H7 (cell line): ENCODE data around the gene ME2. TPM values are rescaled to one million over a fixed set of nuclear protein-coding genes. Genes with fewer than 3 reads are reported as not detected.
"Not testable (repeated sequence)": the region's sequence is repeated elsewhere in the genome, so short reads cannot be mapped to it uniquely, and the experiment has no call there.

Experiments
- DNase-seq: peaks from one replicate; pipeline ENCODE4 v3.0.0; 2012
- H3K27me3 ChIP-seq: 2 replicates; pipeline ENCODE4 v1.6.0; 2011; ENCODE audit warnings: mild to moderate bottlenecking, low read length; ENCODE audit not compliant: control insufficient read depth, insufficient read depth
- H3K36me3 ChIP-seq: replicated peaks from 2 replicates; pipeline ENCODE4 v1.5.1; 2011; ENCODE audit warnings: low read length; ENCODE audit not compliant: control insufficient read depth, insufficient read depth
- H3K4me3 ChIP-seq: 2 replicates; pipeline ENCODE4 v1.5.1; 2011; ENCODE audit warnings: low read depth, mild to moderate bottlenecking, control low read depth, low read length, moderate library complexity; ENCODE audit not compliant: insufficient read depth
- total RNA-seq: library from RNA; depleted of rRNA; stranded (reverse); fragments of >200 nt; shearing (Covaris generic); gene quantifications from 2 replicates; pipeline ENCODE4 v1.2.3, GENCODE V29; 2014; rRNA removed

Gene ME2
- total RNA-seq, 1 experiment from 2014 or later, result 86.0 TPM

GRCh38 chr18:50992351-50992762, 113.4 kb downstream of the ME2 start:
- Histone ChIP-seq H3K4me3 (no peak overlapping the region), H3K27me3 (no peaks in the 10 kb centered on the region), H3K36me3 (no peaks in the 10 kb centered on the region)
- DNase-seq, result peak; percentile 63

DNA sequence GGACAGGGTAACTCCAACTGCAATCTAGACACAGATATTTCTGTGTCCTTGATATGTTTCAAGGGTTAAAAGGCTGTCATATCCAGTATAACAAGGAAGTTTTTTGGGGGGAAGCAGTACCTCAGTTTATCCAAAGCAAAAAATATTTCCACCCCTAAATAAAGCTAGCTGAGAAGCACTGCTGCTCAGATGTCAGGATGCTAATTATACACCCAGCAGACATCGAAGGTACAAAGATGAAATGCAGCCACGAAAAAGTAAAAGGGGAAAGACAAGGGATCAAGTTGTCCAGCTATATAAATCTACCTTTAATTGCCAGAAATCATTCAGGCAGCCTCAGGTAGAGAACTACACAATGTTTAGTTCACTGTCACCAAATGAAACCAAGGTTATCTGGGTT, 115.1 kb downstream of the ME2 start:
- H3K27me3 ChIP-seq, result no peaks in the 10 kb centered on the region
- no peak overlapping the region for H3K4me3 ChIP-seq
- H3K36me3 ChIP-seq, result no peaks in the 10 kb centered on the region
- DNase-seq, result no peak

- H3K36me3 ChIP-seq, H3K27me3 ChIP-seq, H3K4me3 ChIP-seq, DNase-seq: not testable (repeated sequence)
These were observed 124.3 kb downstream of the ME2 start for GRCh38 chr18:51003174-51003573.

Other genes starting within 250 kb of the ME2 start
- gene MRO, start 59.1 kb upstream of the ME2 start, total RNA-seq, result 1.1 and 1.7 TPM in 2 replicates
- gene ELAC1, start 88.9 kb downstream of the ME2 start, total RNA-seq, result 1.9 and 4.9 TPM in 2 replicates
- 140 and 154 TPM in 2 replicates for gene SMAD4, start 151.1 kb downstream of the ME2 start, total RNA-seq